ENCODE data around the gene DNM1. TPM values are rescaled to one million over a fixed set of nuclear protein-coding genes. Genes with fewer than 3 reads are reported as not detected.

The DNM1 gene
- total RNA-seq, 1 donor from 2014 or later: 276 TPM

DNA sequence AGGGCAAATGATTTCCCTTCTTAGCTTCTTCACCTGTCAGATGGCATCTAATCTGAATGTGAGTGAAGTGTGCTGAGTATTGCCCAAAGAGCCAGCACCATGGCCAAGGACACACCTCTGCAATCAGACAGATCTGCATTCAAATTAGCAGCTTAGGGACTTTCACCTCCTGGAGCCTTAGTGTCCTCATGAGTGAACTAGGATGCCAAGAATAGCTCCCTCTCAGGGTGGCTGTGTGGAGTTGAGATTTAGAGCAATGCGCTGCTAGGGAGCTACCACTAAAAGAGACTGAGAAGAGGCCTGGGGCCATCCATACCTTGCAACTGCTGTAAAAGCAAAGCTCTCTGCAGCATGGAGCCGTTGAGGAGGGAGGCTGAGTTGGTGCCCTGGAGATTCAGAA lies 13.2 kb upstream of the DNM1 start:
- TF ChIP-seq, protein P1, sequence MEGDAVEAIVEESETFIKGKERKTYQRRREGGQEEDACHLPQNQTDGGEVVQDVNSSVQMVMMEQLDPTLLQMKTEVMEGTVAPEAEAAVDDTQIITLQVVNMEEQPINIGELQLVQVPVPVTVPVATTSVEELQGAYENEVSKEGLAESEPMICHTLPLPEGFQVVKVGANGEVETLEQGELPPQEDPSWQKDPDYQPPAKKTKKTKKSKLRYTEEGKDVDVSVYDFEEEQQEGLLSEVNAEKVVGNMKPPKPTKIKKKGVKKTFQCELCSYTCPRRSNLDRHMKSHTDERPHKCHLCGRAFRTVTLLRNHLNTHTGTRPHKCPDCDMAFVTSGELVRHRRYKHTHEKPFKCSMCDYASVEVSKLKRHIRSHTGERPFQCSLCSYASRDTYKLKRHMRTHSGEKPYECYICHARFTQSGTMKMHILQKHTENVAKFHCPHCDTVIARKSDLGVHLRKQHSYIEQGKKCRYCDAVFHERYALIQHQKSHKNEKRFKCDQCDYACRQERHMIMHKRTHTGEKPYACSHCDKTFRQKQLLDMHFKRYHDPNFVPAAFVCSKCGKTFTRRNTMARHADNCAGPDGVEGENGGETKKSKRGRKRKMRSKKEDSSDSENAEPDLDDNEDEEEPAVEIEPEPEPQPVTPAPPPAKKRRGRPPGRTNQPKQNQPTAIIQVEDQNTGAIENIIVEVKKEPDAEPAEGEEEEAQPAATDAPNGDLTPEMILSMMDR (IDR thresholded peaks at IDR 0.05; ENCODE audit: partially characterized antibody, unreplicated experiment): no peak
- H3K27me3 Mint-ChIP-seq (ENCODE audit: unreplicated experiment): peaks cover 10% of the 10 kb centered on the region
- H3K27ac Mint-ChIP-seq (ENCODE audit: unreplicated experiment): peak overlapping the region; percentile 68
- no peak for DNase-seq
- H3K9me3 Mint-ChIP-seq (ENCODE audit: unreplicated experiment): peaks cover 4% of the 10 kb centered on the region
- H3K4me3 Mint-ChIP-seq (ENCODE audit: unreplicated experiment): peak overlapping the region; percentile 98
- H3K36me3 Mint-ChIP-seq (ENCODE audit: unreplicated experiment): peaks cover 6% of the 10 kb centered on the region
- peaks cover 3% of the 10 kb centered on the region for H3K4me1 Mint-ChIP-seq (ENCODE audit: low read depth, unreplicated experiment)

- peak overlapping the region; percentile 95 for H3K27ac Mint-ChIP-seq (ENCODE audit: unreplicated experiment)
- H3K4me3 Mint-ChIP-seq (ENCODE audit: unreplicated experiment): peak overlapping the region; percentile 98
- peaks cover 8% of the 10 kb centered on the region for H3K27me3 Mint-ChIP-seq (ENCODE audit: unreplicated experiment)
- H3K9me3 Mint-ChIP-seq (ENCODE audit: unreplicated experiment): peaks cover 4% of the 10 kb centered on the region
- peaks cover 6% of the 10 kb centered on the region for H3K36me3 Mint-ChIP-seq (ENCODE audit: unreplicated experiment)
- TF ChIP-seq, protein P1 (IDR thresholded peaks at IDR 0.05; ENCODE audit: partially characterized antibody, unreplicated experiment): no peak
- no peak for DNase-seq
- peaks cover 3% of the 10 kb centered on the region for H3K4me1 Mint-ChIP-seq (ENCODE audit: low read depth, unreplicated experiment)
These were observed 12.4 kb upstream of the DNM1 start for GRCh38 chr9:128190516-128191405.

- TF ChIP-seq, protein P1 (IDR thresholded peaks at IDR 0.05; ENCODE audit: partially characterized antibody, unreplicated experiment): peak; percentile 75
- Mint-ChIP-seq H3K4me1 (ENCODE audit: low read depth, unreplicated experiment) (peaks cover 3% of the 10 kb centered on the region), H3K36me3 (ENCODE audit: unreplicated experiment) (peaks cover 2% of the 10 kb centered on the region), H3K9me3 (ENCODE audit: unreplicated experiment) (peaks cover 4% of the 10 kb centered on the region), H3K27ac (ENCODE audit: unreplicated experiment) (peak within 1 kb of the TSS; percentile 95), H3K4me3 (ENCODE audit: unreplicated experiment) (peak within 1 kb of the TSS; percentile 98), H3K27me3 (ENCODE audit: unreplicated experiment) (peaks cover 6% of the 10 kb centered on the region)
- peak; percentile 85 for DNase-seq
These were observed 11.7 kb upstream of the DNM1 start, which contains the start of gene CIZ1 for GRCh38 chr9:128191406-128192046. Gene CIZ1, minus strand, starts transcription at chr9:128191572. Its CDS starts 715 bp downstream, at chr9:128190857.

DNA sequence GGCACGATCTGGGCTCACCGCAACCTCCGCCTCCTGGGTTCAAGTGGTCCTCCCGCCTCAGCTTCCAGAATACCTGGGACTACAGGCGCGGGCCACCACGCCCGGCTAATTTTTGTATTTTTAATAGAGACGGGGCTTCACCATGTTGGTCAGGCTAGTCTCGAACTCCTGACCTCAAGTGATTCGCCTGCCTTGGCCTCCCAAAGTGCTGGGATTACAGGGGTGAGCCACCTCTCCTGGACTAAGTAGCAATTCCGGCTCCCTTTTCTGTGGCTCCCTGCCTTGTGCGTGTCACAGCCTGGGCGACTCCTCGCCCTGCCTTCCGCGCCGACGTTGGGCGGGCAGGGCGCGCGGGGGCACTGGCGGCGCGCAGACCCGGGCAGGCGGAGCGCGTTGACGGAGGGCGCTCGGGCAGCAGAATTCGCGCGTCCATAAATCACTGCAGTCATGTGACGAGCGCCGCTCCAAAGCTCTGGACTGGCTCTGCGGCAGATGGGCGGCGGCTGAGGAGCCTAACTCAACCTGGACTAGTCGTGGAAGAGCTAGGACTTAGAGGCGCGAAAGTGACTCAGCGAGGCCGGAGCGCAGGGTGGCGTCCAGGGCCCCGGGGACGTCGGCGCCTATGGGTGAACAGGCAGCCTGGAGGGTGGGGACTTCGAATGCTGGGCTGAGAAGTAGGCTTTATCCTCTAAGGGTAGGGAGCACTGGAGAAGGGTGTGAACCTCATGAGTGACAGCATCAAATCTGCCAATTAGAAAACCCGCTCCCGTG lies 10.4 kb upstream of the DNM1 start:
- no peak overlapping the region for H3K4me3 Mint-ChIP-seq (ENCODE audit: unreplicated experiment)
- peaks cover 11% of the 10 kb centered on the region for H3K4me1 Mint-ChIP-seq (ENCODE audit: low read depth, unreplicated experiment)
- H3K27me3 Mint-ChIP-seq (ENCODE audit: unreplicated experiment): peaks cover 6% of the 10 kb centered on the region
- H3K27ac Mint-ChIP-seq (ENCODE audit: unreplicated experiment): peak overlapping the region; percentile 55
- TF ChIP-seq, protein P1 (IDR thresholded peaks at IDR 0.05; ENCODE audit: partially characterized antibody, unreplicated experiment): no peak
- no peaks in the 10 kb centered on the region for H3K36me3 Mint-ChIP-seq (ENCODE audit: unreplicated experiment)
- peaks cover 6% of the 10 kb centered on the region for H3K9me3 Mint-ChIP-seq (ENCODE audit: unreplicated experiment)
- peak; percentile 73 for DNase-seq

All from glutamatergic neuron (in vitro differentiated cells).